ENCODE data around the gene MGRN1.
A peak's percentile ranks its signal among the peaks of the same experiment; 100 is the strongest.

The MGRN1 gene

DNA sequence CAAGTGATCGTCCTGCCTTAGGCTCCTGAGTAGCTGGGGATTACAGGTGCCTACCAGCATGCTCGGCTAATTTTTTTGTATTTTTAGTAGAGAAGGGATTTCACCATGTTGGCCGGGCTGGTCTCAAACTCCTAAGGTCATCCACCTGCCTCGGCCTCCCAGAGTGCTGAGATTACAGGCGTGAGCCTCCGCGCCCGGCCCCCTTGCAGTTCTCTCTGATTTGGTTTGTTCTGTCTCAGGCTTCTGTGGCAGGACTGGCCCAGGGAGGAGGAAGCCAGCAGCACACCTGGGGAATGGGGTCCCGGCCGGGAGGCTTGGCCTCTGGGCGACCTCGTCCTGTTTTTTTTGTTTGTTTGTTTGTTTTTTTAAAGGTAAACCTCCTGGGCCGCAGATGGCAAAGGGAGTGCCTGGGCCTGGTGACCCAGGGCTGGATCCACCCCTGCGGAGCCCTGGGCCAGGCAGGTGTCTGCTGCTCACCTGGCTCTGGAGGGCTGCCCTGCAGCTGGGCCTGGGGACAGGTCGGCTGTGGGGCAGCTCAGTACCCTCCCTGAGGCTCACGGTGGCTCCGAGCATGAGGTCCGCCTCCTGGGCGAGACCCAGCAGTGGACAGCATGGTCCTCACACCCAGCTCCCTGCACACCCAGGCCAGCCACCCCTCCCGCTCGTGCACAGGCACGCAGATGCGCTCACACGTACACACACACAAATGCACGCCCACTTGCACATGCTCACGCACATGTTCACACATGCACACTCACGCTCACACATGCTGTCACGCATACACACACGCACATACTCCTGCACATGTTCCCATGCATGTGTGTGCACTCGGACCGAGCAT is 65.5 kb downstream of the MGRN1 start:
- no peak for DNase-seq

DNA sequence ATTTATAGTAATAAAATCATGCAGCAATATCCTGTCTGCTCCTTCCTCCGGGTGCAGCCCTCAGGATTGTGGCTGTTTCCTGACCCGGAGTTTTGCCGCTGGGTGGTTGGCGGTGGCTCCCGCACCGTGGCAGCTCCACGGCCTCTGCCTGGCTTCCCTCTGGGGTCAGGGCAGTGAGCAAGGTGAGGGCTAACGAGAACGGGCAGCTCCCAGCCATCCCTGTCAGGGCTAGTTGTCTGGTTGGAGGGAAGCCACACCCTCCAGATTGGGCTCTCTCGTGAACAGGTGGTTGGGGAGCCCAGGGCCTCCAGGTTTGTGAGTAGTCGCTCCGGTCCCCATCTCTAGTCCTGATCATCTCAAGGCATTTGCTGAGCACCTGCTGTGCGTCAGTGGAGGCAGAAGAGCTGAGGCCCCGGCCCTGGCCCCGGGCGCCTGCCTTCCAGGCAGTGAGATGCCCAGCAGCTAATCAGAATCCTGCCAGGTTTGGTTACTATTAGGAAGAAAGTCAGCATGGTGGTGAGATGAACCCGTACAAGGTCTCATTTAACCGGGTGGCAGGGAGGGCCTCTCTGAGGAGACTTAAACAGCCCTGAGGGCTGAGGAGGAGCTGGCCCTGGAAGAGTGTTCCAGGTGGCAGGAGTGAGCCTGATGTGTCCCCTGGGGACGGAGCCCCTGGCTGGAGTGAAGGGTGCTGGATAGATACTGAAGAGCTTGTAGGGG is 66.5 kb downstream of the MGRN1 start:
- no peak for DNase-seq

DNA sequence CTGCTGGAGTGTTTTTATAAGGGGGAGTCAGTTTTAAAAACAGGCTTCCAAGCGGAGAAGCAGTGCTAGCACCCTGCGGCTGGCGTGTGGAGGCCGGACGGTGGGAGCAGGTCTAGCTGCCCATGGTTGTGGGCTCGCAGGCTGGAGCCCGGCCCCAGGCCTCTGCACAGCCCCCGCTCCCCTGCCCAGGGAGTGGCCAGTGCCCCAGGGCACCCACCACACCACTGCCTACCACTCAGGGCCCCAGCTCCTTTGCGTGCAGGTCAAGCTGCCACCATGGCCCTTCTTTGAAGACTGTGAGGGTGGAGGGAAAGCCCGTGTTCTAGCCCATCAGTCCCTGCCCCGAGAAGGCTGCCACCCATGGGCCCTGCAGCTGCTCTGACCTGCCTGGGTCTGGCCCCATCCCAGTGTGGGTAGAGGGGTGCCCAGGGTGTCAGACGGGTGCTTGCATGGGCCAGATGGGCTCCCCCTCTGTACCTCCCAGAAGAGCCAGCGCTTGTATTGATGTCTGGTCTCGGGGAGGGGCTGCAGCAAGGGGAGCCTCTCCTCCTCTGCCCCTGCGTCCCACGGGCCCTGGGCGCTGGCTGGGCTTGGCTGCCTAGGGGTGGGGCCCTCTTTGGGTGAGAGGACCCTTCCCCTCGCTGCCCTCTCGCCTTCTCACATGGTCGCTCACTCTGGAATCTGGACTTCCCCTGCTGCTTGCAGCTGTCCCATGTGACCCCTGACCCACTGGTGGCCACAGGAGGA is 67.2 kb downstream of the MGRN1 start:
- no peak for DNase-seq

DNA sequence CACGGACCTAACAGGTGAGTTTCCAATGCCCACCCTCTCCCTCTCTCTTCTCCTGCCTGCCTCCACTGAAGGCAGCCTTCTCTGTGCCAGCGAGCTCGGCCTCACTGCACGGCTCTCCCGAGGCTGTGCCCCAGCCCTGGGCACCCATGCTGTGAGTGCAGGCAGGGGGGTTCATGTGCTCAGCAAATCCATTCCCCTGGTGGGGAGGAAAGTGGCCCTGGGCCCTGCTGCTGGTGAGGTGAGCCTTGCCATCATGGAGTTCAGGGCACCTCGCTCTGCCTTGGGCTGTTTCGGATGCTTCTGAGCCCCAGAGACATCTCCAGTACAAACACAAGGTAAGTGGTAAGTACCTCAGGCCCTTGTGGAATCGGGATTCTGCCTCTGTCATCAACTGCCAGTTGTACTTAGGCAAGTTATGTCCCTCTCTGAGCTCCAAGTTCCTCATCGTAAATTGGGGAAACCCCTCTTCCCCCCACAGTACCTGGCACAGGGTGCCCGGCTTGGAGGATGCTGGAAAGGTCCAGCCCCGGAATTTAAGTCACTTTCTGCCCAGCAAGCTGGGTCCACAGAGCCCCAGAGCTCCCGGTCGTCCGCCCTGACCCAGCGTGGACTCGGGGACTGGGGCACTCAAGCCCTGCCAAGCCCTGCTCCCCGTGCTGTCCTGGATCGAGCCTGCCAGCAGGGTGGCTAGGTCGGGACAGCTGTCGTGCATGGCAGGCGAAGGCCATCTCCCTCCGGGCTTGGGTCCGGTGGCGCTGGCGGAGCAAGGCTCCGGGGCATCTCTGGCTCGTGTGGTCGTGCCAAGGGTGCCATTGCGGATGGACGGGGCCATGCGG is 68.1 kb downstream of the MGRN1 start:
- DNase-seq = peak in 1 of 2 experiments; percentile 48

DNA sequence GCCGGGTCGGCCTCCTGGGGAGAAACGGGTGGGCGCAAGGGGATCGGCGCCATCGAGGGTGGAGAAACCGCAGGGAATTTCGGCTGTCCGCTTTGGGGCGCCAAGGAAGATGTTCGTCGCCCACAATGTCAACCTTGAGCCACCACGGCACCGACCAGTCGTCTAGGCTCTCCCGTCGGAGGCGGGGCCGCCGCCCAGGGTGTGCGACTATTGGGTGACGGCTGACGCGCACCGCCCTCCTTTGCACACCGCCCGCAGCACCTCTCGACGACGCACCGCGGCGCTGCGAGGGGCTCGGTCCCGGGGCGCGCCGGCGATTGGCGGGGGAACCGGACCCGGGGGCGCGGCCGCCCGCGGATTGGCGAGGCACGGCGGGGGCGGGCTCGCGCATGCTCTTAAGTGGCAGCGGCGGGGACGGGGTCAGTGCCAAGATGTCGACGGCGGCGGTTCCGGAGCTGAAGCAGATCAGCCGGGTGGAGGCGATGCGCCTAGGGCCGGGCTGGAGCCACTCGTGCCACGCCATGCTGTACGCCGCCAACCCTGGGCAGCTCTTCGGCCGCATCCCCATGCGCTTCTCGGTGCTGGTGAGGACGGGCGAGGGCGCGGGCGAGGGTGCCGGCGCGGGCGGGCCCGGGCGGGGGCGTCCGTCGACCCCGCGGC is 68.8 kb downstream of the MGRN1 start, which contains the start of gene NUDT16L1:
Gene NUDT16L1 (plus strand): TSS at position 267 of the 660 bp plus-strand sequence. CDS start 165 bp downstream, at position 432.
- DNase-seq = peak; percentile 86 to 96

DNA sequence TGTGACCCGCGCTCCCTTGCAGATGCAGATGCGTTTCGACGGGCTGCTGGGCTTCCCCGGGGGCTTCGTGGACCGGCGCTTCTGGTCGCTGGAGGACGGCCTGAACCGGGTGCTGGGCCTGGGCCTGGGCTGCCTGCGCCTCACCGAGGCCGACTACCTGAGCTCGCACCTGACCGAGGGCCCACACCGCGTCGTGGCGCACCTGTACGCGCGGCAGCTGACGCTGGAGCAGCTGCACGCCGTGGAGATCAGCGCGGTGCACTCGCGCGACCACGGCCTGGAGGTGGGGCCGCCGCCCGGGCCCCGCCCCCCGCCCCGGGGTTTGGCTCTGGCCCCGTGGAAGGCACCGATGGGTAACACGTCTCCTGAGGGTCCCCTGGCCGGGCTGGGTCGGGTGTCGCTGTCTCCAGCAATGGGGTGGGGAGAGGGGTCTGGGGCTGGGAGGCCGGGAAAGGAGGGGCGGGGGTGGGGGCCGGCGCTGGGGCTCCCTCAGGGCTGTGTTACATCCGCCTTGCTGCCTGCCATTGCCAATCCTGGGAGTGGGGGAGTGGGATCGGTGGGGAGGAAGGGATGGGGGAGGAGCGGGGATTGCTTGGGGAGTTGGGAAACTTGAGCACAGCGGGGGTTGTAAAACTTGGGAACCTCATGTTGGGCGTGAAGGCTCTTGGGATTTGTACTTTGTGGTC is 69.5 kb downstream of the MGRN1 start:
- DNase-seq = peak in 1 of 2 experiments; percentile 31

DNA sequence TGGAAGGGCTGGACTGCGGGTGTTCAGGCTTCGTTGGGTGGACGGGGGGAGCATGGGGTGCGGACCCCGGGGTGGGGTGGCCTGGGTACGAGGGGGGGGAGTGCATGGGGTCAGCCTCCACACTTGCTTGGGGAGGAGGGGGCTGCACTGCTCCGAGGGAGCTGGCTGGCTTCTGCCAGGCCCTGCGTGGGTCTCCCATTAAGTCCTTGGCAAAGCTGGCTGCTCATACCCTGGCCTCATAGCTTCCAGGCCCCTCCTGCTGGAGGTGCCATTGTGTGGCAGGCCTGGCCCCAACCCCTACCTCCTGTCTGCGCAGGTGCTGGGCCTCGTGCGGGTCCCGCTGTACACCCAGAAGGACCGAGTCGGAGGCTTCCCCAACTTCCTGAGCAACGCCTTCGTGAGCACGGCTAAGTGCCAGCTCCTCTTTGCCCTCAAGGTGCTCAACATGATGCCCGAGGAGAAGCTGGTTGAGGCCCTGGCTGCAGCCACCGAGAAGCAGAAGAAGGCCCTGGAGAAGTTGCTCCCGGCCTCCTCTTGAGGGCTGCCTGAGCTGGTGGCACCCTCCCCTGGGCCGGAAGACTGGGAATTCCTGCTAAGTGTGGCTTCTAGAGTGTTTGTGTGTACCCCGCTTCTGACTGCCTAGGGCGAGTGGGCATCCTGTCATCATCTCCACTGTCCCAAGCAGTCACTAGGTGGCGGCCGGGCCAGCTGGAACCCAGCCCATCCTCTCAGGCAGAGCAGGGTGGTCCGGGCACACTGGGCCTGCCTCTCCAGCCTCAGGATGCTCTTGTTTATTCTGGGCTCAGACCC is 70.2 kb downstream of the MGRN1 start:
- no peak for DNase-seq

DNA sequence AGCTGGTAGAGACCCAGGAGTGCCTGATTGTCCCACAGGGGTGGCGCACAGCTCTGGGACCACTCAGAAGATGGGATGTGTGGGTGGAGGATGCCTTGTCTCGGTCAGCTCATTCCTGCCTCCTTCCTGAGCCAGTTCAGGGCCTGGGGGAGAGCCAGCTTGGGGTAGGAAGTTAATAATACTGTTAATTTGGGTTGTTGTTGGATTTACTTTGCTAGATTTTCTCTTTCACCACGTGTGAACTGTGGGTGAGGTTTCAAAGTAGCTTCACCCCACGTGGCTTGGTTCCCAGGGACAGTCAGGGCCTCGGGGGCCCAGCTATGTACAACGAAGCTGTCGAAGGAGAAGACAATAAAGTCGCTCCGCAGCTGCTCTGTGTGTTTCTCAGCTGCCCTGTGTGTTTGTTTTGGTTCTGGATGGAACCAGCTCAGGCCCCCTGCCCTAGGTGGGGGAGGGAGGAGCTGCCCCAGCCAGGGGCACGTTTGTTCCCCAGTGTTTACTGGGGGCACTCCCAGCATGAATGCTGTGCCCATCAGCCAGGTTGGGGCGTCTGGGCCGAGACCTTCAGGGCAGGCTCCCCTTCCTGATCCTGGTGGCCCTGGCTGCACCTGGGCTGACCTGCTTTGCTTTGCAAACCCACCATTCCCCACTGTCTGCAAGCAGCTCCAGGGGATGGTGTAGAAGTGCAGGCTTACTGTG is 71.0 kb downstream of the MGRN1 start:
- no peak for DNase-seq

DNA sequence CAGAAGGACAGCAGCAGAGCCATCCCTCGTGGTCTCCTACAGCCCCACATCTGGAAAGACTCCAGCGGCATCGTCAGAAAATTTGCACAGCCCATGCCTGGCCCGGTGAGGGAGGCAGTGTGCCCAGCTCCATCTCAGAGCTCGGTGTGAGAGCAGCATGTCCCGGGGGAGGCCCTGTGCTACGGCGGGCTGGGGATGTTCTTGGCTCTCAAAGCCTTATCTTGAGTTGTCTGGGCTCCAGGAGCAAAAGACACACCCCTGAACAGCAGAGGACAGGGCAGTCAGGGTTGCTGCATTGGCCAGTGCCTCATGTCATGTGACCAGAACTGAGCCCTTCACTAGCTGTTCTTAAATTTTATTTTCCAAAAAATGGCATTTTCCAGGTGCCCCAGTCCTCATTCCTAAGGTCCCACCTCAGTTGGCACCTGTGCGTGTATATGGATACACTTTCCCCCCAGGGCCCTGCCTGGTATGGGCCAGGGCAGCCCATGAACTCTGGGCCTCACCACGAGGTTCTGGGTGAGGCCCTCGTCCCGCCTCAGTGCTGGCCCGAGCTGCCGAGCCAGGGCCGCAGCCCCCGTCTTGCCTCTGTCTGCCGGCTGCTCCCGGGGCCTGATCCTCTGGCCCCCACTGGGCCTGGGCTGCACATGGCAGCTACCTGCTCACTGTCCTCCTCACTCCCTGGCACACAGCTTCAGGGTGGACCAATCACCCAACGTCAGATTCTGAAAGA is 71.7 kb downstream of the MGRN1 start:
- DNase-seq = no peak

DNA sequence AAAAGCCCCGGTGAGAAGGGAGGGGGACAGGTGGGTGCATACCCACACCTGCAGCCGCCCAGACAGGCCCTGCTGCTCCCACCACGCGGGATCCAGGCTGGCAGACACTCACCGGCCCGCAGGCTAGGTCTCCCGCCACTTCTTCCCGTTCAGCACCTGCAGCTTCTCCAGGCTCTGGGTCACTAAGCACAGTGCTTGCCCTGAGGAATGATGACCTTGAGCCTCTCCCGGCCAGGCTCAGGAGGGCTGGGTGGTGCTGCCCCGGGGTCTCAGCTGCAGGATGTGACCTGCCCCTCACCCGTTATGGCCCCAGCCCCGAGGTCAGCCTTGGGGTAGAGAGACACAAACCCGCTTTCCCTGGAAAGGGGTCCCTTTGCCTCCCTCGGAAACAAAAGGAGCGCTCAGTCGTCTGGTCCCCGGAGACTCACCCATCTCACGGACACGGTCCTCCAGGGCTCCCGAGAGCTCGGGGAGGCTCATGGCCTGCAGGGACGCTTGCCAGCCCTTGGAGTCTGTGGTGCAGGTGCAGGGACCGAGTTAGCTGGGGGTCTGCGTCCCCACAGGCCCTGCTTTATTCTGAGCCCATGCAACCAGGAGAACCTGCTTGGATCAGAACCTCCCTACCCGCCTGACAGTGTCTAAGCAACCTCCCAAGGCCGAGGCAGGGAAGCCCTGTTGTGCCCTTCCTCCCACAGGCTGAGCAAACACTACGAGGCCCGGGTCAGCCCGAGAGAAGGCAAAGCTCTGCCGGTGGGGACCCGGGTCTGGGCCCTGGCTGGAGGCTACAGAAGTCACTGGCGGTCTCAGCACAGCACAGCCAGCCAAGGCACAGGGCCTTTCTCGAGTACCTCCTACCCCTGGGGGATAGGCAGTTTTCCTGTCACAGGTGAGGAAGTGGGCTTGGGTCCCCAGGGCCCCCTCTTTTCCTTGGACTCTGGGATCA is 72.5 kb downstream of the MGRN1 start:
- no peak for DNase-seq

DNA sequence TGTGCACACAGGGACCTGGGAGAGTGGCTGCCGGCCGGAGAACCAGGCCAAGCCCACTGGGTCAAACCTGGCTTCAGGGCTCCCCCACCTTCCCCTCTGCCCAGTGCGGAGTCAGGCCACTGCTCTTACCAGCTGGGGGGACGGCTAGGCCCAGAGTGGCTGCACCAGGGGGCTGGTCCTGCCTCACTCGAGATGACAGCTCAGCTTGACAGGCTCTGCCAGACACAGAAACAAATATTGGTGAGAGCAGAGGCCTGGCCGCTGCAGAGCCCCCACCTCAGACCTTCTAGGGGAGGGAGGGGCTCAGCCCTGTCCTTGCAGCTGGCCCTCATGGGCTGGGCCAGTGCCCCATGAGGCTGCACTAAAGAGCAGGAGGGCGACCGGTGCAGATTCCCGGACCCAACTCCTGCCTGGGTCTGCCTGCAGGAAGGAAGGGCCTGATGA is 73.2 kb downstream of the MGRN1 start:
- no peak for DNase-seq

DNA sequence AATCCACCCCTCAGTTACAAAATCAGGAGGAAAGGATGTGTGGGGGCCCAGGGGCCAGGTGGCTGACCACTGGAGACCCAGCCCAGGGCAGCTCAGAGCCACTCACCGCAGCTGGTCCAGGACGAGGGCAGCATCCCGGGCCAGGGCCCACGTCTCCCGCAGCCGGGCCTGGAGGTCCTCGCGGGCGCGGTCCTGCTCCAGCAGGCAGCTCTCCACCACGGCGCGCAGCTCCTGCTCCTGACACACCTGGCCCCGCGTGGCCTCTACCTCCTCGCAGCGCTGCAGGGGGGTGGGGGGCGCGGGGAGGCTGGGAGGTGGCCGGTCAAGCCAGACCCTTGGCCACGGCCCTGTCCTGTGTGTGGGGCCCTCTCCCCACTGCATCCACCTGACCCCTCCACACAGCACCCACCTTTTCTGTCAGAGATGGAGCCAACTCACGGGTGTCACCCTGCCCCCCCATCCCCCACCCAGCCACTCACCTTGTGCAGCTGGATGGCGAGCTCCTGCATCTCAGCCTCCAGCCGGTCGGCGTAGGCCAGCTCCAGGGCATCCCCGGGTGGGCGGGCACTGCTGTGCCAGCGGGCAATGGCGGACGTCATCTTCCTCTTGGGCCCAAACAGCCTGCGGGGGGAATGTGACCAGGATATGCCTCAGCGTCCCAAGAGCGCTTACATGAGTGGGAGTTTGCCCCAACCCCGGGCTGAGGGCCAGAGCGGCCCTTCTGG is 73.9 kb downstream of the MGRN1 start:
- DNase-seq = no peak

DNA sequence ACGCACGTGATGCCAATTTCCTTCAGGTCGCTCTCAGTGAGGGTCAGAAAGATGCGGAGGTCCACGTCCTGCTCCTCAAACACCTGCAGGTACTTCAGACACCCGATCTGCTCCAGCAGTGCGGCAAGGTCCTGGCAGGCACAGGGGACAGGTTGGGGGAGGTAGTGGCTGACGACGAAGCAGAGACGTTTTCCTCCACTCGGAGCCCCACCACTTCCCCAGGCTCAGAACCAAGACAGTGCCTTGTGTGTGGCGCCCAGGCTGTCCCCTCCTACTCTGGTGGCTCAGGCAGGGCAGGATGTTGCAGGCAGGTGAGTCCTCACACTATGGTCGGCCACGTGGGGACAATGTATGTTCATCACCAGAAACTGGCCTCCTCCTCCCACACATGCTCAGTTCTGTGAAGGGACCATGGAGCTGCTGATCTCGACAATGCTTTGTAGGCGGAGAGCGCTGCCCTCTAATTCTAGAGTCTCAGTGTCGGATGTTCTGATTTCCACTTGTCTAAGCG is 74.5 kb downstream of the MGRN1 start:
- DNase-seq = no peak

DNA sequence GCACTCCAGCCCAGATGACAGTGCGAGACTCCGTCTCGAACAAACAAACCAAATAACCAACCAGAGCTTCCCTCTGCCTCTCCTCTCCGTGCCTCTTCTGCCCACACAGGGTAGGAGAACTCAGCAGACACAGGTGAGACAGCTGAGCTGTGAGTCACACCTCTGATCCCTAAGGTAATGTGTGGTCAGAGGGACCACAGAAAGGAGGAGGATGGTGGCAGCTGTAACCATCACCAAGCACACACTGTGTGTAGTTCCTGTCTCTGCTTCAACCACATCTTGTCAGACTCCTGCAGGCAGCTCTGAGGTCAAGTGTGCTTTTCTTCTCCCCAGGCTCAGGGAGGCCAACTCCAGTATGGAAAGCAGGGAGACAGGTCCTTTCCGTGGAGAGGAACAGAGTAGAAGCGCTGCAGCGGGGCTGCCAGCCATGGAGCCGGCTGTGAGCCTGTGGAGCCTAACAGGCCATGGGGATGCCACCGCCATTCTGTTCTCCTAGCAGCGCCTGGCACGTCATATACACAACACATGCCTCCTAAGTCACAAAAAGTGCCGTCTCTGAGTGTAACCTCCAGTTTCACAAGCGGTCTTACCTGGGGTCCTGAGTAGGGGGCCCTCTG is 75.9 kb downstream of the MGRN1 start:
- no peak for DNase-seq

DNA sequence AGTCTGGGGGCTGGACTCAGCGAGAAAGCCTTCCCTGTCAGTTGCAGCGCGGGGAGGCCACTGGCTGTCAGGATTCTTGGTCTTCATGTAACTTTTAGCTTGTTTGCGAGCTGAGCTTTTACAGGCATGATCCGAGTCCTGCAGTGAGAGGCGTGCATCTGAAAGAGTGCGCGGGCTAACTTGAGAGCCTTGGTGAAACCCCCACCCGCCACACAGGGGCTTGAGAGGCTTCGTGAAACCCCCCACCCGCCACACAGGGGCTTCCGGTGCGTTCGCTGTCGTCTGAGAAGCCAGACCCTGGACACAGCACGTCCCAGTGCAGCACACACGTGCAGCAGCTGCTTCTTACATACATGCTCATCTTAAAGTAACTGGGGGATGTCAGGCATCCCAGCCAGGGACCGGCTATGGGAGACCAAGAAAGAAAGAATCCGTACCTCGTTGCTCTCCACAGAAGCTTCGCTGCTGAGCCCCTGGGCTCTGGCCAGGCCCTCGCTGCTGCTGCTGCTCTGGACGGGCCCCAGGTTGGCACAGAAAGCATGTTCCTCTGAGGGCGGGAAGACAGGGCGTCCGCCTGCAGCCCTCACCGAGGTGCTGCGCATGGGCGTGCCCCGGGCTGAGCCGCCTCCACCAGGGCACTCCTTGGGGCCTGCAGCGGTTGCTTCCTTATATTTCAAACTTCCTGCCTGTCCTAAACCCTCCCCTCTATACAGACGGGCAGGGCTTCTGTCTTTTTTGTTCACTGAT is 76.5 kb downstream of the MGRN1 start:
- no peak for DNase-seq

All from NCI-H446 (cell line).